OCI-LY7 (cell line): ENCODE measurements around the gene IQGAP2. TPM values are rescaled to one million over a fixed set of nuclear protein-coding genes. Genes with fewer than 3 reads are reported as not detected.

Experiments
- BruUV-seq: library from RNA; stranded (reverse); fragments of 400-500 nt; replicated peaks from 2 replicates; lab custom pipeline; 2021; lab: Mats Ljungman, UMichigan
- CTCF ChIA-PET: fragments of 300-600 bp; sonication (Branson Sonifier 250); formaldehyde crosslinking; loops from one replicate; lab custom pipeline; 2022; ENCODE audit warnings: antibody characterized with exemption; ENCODE audit not compliant: unreplicated experiment; lab: Charles Lee
- POLR2A ChIA-PET: fragments of 300-600 bp; sonication (Branson Sonifier 250); formaldehyde crosslinking; loops from one replicate; lab custom pipeline; 2022; ENCODE audit warnings: antibody characterized with exemption; lab: Charles Lee
- DNase-seq: peaks from one replicate; pipeline ENCODE4 v3.0.0-alpha.2; 2015; ENCODE audit warnings: low spot score
- H2AFZ ChIP-seq: fragments of 200-600 bp; sonication (generic), shearing (Covaris generic); 2 replicates; pipeline ENCODE4 v1.6.1; 2014; ENCODE audit warnings: mild to moderate bottlenecking, antibody characterized with exemption, low read length, moderate library complexity
- H3K27ac ChIP-seq: fragments of 200-600 bp; sonication (generic); 2 replicates; pipeline ENCODE4 v1.5.1; 2014; ENCODE audit warnings: mixed run types, low read depth, mild to moderate bottlenecking, moderate library complexity, low read length, inconsistent platforms; ENCODE audit not compliant: poor library complexity, severe bottlenecking
- H3K36me3 ChIP-seq: fragments of 200-600 bp; sonication (generic); 2 replicates; pipeline ENCODE4 v1.6.1; 2014; ENCODE audit warnings: mild to moderate bottlenecking, antibody characterized with exemption, low read length, moderate library complexity, mixed read lengths; ENCODE audit not compliant: insufficient read depth
- H3K4me1 ChIP-seq: fragments of 200-600 bp; sonication (generic); 2 replicates; pipeline ENCODE4 v1.5.1; 2014; ENCODE audit warnings: mild to moderate bottlenecking, low read length; ENCODE audit not compliant: insufficient read depth, poor library complexity, severe bottlenecking
- H3K4me2 ChIP-seq: fragments of 200-600 bp; sonication (generic); 2 replicates; pipeline ENCODE4 v1.6.1; 2014; ENCODE audit warnings: mild to moderate bottlenecking, low read length
- H3K4me3 ChIP-seq: fragments of 200-600 bp; sonication (generic); 2 replicates; pipeline ENCODE4 v1.5.1; 2014; ENCODE audit warnings: mild to moderate bottlenecking, low read depth, low read length; ENCODE audit not compliant: poor library complexity, severe bottlenecking
- H3K79me2 ChIP-seq: fragments of 200-600 bp; sonication (generic); 2 replicates; pipeline ENCODE4 v1.6.1; 2016; ENCODE audit warnings: low read depth, mild to moderate bottlenecking, low read length, moderate library complexity, mixed read lengths; ENCODE audit not compliant: insufficient read depth
- H3K9me2 ChIP-seq: fragments of 200-600 bp; sonication (generic); 2 replicates; pipeline ENCODE4 v1.6.1; 2016; ENCODE audit warnings: mild to moderate bottlenecking, low read length, mixed read lengths; ENCODE audit not compliant: insufficient read depth
- H3K9me3 ChIP-seq: fragments of 200-600 bp; sonication (generic); 2 replicates; pipeline ENCODE4 v1.6.1; 2014; ENCODE audit warnings: mild to moderate bottlenecking, mixed run types, low read length, mixed read lengths
- H4K20me1 ChIP-seq: fragments of 200-600 bp; sonication (generic); 2 replicates; pipeline ENCODE4 v1.6.1; 2014; ENCODE audit warnings: mild to moderate bottlenecking, antibody characterized with exemption, low read length, moderate library complexity, mixed read lengths; ENCODE audit not compliant: insufficient read depth
- CTCF ChIP-seq: fragments of 200-600 bp; sonication (generic); conservative IDR thresholded peaks from 2 replicates; pipeline ENCODE4 v1.5.1; 2014; ENCODE audit warnings: mild to moderate bottlenecking, antibody characterized with exemption, low read length, moderate library complexity, mixed read lengths
- EZH2phosphoT487 ChIP-seq: fragments of 200-600 bp; sonication (generic); IDR thresholded peaks from 2 replicates; pipeline ENCODE4 v1.6.1; 2018; ENCODE audit warnings: low read depth, borderline replicate concordance, mild to moderate bottlenecking, mixed run types, antibody characterized with exemption, low read length, moderate library complexity, mixed read lengths
- intact Hi-C: fragments of 100-400 bp; cut with micrococcal nuclease; formaldehyde crosslinking; loops from one replicate; pipeline ENCODE4 v1.10.0; 2022; ENCODE audit not compliant: unreplicated experiment
- total RNA-seq, 2 experiments: library from RNA; depleted of rRNA in 1 of 2; stranded (reverse); fragments of >200 nt in 1 of 2; shearing (Covaris generic) in 1 of 2; gene quantifications; 2 replicates each; pipeline ENCODE4 v1.2.3, GENCODE V29; 2014 to 2022

IQGAP2 gene
- total RNA-seq, 2 experiments from 2014 or later: 30.0 to 50.2 TPM

GRCh38 chr5:76742583-76742982 lies 339.5 kb downstream of the IQGAP2 start:
- no peak overlapping the region for H3K27ac ChIP-seq
- H4K20me1 ChIP-seq: no peaks in the 10 kb centered on the region
- H3K4me3 ChIP-seq: no peak overlapping the region
- no peak overlapping the region for H3K4me2 ChIP-seq
- no TSS peak for BruUV-seq
- no peak for DNase-seq
- H3K9me3 ChIP-seq: no peaks in the 10 kb centered on the region
- intact Hi-C loops: no loop called here
- CTCF ChIA-PET: no interaction called here
- no peaks in the 10 kb centered on the region for H3K9me2 ChIP-seq
- no peaks in the 10 kb centered on the region for H3K4me1 ChIP-seq
- TF ChIP-seq CTCF (no peak), EZH2phosphoT487 (no peak)
- POLR2A ChIA-PET: interaction anchor here (0.6 kb wide), 1 partner anchor 751 kb away, joined by 3 read pairs; no protein-coding TSS in a partner anchor
- no peak overlapping the region for H2AFZ ChIP-seq
- H3K79me2 ChIP-seq: no peaks in the 10 kb centered on the region
- H3K36me3 ChIP-seq: no peaks in the 10 kb centered on the region

GRCh38 chr5:76744632-76745031 lies 341.5 kb downstream of the IQGAP2 start:
- CTCF ChIA-PET: no interaction called here

More at GRCh38 chr5:76744632-76745031, 341.5 kb downstream of the IQGAP2 start:
- H3K36me3 ChIP-seq: no peaks in the 10 kb centered on the region
- TF ChIP-seq CTCF (no peak), EZH2phosphoT487 (no peak)
- no peak overlapping the region for H3K27ac ChIP-seq
- no peaks in the 10 kb centered on the region for H3K9me3 ChIP-seq
- POLR2A ChIA-PET: interaction anchor here (0.6 to 1.6 kb wide), 7 partner anchors 8 to 470 kb away, joined by 3 to 4 read pairs (median 3); no protein-coding TSS in a partner anchor
- no peaks in the 10 kb centered on the region for H3K9me2 ChIP-seq
- no TSS peak for BruUV-seq
- H3K4me2 ChIP-seq: no peak overlapping the region
- H3K4me3 ChIP-seq: no peak overlapping the region
- no peak overlapping the region for H2AFZ ChIP-seq
- H4K20me1 ChIP-seq: no peaks in the 10 kb centered on the region
- intact Hi-C loops: no loop called here
- H3K4me1 ChIP-seq: no peaks in the 10 kb centered on the region
- no peaks in the 10 kb centered on the region for H3K79me2 ChIP-seq
- DNase-seq: no peak
